GM19328 (cell line): ENCODE results near the gene ABCA8.
A peak's percentile ranks its signal among the peaks of the same experiment; 100 is the strongest.
"Not testable (repeated sequence)": the region's sequence is repeated elsewhere in the genome, so short reads cannot be mapped to it uniquely, and the experiment has no call there.

Experiments used
- ATAC-seq: cut with Tn5 transposase; IDR thresholded peaks from one replicate; pipeline ENCODE4 v1.9.1; 2021; ENCODE audit warnings: mild to moderate bottlenecking, moderate library complexity; ENCODE audit not compliant: unreplicated experiment

ABCA8 gene

DNA sequence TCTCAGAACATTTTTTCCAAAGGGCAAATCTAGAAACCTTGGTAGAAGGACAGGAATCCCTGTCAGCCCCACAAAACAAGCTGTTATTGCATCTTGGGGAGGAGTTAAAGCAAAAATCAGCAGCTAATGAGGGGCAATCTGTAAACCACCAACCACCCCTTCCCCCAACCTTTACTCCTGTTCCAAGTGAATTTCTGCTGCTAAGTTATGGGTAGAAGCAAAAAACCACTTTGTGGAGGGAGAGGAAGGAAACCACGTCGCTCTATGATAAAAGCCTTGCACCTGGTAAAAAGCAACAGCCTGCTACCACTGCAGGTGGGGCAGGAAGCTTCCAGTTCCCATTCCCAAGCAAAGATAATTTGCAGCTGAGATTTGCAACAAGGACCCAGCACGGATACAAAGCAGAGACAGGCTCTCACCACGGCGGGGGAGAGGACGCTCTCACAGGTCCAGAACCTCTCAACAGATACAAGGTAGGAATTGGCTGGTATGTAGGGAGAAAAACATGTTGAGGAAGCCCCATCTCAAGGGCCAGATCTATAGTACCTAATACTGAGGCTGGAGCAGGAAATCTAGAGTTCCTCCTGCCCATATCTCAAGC lies 10.7 kb downstream of the ABCA8 start:
- no peak for ATAC-seq

DNA sequence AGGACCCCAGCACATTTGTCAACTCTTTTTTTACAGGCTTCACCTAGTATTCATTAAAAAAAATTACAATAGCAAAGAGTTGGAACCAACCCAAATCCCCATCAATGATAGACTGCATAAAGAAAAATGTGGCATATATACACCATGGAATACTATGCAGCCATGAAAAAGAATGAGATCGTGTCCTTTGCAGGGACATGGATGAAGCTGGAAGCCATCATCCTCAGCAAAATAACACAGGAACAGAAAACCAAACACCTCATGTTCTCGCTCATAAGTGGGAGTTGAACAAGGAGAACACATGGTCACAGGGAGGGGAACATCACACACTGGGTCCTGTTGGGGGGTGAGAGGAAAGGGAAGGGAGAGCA lies 11.4 kb downstream of the ABCA8 start:
- ATAC-seq, result not testable (repeated sequence)

GRCh38 chr17:68943123-68943811 lies 11.9 kb downstream of the ABCA8 start:
- ATAC-seq, result no peak

GRCh38 chr17:68942389-68942788 lies 12.8 kb downstream of the ABCA8 start:
- no peak for ATAC-seq

DNA sequence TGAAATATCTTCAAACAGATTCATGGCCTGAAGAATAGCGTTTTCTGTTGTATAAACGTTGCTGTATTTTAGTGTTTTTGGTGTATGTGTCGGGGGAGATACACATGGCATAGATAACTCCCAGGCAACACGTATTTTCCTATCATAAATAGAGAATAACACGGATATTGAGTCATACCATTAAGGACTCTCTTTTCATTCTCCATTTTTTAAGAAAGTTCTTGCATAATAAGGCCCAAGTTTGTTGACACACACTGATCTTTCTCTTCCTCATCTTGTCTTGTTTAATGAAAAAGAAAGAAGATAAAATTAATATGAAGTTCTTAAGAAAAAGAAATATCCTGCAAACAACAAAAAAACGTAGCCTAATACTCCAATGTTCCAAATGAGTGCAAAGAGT lies 13.4 kb downstream of the ABCA8 start:
- no peak for ATAC-seq

- ATAC-seq, result no peak
Measured at GRCh38 chr17:68939195-68939594, 16.0 kb downstream of the ABCA8 start.

GRCh38 chr17:68937890-68938514 lies 17.2 kb downstream of the ABCA8 start:
- ATAC-seq, result no peak

DNA sequence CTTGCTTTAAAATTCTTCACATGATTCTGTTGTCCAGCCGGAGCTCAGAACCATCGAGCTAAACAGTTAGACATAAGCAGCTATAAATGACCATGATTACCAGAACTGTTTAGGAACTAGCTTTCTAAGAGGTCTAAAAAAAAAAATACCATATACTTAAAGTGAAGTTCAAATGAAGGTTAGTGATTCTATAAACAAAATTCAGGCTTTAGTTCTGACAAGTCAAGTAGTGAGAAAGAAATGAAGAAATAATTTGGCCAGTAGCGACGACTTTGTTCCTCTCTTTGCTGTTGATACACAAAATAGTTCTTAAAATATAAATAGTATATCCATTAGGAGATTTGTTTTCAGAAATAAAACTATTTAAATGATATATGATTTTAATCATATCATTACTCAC lies 27.7 kb downstream of the ABCA8 start:
- ATAC-seq, result no peak

GRCh38 chr17:68924793-68925720 lies 30.1 kb downstream of the ABCA8 start:
- no peak for ATAC-seq

- no peak for ATAC-seq
Measured at GRCh38 chr17:68910789-68911431, 44.3 kb downstream of the ABCA8 start.

DNA sequence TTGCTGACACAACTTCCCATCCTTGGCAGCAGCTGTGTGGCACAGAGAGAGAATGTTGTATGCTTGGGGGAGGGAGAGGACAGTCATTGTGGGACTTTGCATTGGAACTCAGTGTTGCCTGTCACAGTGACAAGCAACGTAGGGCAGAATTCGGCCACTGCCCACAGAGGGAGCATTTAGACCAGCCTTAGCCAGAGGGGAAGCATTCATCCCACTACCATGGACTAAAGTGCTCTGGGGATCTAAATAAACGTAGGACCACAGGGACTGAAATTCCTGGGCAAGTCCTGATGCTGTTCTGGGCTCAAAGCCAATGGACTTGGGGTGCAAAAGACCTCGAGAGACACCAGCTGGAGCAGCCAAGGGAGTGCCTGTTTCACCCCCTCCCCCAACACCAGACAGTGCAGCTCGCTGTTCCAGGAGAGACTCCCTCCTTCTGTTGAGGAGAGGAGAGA lies 44.9 kb downstream of the ABCA8 start:
- ATAC-seq, result no peak

- ATAC-seq, result peak; percentile 44
Measured at GRCh38 chr17:68909066-68909465, 46.1 kb downstream of the ABCA8 start.

DNA sequence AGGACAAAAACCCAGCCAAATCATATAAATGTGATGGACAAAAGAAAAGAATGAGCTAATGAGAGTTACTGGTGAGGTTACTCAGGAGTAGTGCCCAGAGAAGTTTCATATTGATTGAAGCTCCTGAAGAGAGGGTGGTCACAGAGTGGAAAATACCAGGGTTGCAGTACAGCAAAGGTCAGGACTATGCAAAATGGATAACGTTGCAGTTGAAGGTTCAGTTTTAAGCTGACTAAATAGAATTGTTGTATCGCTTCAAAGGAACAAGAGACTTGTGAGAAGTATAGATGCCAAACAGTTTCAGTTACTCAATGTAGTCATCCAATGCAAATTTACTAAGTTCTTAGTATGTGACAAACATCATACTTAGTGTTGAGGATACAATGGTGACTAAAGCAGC lies 47.1 kb downstream of the ABCA8 start:
- no peak for ATAC-seq

DNA sequence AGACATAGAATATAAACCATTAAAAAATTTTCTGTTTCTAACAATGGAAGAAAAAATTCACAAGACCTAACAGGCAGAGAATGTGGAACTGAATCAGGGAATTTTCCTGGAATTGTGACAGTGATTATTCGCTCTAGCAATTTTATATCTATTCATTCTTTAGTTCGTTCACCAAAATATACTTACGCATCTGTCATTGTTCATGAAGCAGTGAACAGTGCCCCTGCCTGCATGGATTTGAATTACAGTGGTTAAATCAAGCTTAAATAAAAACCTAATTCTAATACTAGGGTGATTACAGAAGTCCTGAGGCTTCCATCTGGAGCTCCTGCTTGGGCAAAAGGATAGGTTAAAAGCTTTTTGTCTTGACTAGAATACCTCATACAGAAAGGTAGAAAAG lies 48.6 kb downstream of the ABCA8 start:
- ATAC-seq, result no peak

DNA sequence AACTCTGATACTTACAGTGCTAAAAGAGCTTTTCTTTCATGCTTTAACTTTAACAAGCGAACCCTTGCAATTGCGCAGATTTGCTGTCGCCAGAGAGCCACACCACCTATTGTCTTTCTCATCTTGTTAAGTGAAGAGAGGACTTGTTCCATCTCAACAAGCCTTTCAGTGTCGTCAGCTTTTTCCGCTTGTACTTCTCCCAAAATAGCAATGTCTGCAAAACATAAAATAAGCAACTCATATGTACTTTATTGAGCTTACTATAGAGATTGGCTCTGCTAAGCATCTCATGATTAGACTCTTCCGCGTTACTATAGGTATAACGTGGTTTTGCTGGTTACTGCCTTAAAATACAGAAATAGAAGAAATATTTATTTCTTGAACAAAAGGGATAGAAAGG lies 51.9 kb downstream of the ABCA8 start:
- no peak for ATAC-seq

- ATAC-seq, result no peak
Measured at GRCh38 chr17:68897557-68897956, 57.6 kb downstream of the ABCA8 start.

- ATAC-seq, result no peak
Measured at GRCh38 chr17:68892658-68893057, 62.5 kb downstream of the ABCA8 start.

GRCh38 chr17:68892193-68892592 lies 63.0 kb downstream of the ABCA8 start:
- no peak for ATAC-seq

DNA sequence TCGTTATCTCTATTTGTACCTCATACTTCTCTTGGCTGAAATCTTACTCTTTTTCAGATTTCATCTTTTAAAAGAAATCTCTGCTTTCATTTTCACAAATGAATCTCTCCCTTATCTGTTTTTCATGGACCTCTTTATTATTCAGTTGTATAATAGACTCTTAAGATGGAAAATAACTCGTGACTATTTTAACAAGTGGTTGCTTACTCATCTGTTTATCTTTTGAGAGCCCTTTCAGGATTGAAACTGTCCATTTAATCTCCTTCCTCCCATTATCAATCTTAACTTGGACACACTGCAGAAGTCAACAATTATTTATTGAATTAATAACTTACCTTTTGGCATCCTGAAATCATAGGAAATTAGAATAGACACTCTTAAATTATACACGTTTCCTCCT lies 68.8 kb downstream of the ABCA8 start:
- no peak for ATAC-seq

DNA sequence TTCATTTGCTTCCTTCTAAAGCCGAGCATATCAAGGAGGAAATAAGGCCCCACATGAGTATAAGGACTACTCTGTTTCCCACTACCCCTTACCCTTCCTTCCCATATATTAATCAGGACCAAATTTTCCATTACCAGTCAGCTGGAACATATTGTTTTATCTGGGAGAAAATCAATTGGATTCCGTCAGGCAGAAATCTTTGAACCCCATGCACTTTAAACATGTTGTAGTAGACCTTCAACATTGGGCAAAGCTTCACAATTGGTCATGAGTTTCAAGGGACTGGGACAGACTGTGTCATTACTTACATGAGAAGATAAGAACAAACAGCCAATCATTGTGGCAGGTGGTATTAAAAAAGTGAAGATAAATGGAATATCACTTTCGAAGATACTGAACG lies 70.3 kb downstream of the ABCA8 start:
- no peak for ATAC-seq
